Measurements from ENCODE around the gene NAV2. TPM values are rescaled to one million over a fixed set of nuclear protein-coding genes. Genes with fewer than 3 reads are reported as not detected.

The NAV2 gene
- total and polyA plus RNA-seq, 2 experiments from 2014 or later, result 26.0 to 45.0 TPM

DNA sequence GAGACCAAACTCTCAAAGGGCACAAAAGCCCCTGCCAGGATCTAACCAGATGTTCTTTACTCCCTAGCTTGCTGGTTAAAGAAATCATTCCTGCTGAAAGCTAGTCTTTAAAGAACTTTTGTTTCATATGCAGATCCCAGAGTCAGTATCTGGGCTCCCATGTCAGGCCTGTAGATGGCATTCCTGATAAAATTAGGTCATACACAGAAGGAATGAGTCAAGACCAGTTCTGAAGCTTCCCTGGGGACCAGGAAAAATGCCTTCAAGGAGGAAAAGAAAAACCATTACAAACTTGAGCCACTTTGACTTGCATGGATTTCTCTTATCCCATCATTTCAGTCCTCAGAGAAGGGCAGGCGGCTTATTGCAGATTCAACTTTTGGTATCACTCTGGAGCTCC is 441.7 kb downstream of the NAV2 start:
- Mint-ChIP-seq H3K27me3 (ENCODE audit: insufficient read depth, low read depth, poor library complexity) (peaks cover 55% of the 10 kb centered on the region), H3K36me3 (ENCODE audit: low read depth) (no peaks in the 10 kb centered on the region; the same call in 2 of the 3 replicates), H3K4me3 (no peak overlapping the region), H3K27ac (no peak overlapping the region), H3K4me1 (peaks cover 33% of the 10 kb centered on the region), H3K9me3 (no peaks in the 10 kb centered on the region; the same call in 2 of the 3 replicates)
- Histone ChIP-seq H4K20me1 (replicated peaks; ENCODE audit: insufficient read depth) (peaks cover 2% of the 10 kb centered on the region), H3K4me2 (no peak overlapping the region), H3K4me3 (no peak overlapping the region), H3F3A (replicated peaks; ENCODE audit: low read depth) (peaks cover 23% of the 10 kb centered on the region), H3K4me1 (ENCODE audit: insufficient read depth) (peaks cover 40% of the 10 kb centered on the region), H3K27ac (ENCODE audit: low read depth) (no peak overlapping the region), H3K79me2 (replicated peaks; ENCODE audit: insufficient read depth) (no peaks in the 10 kb centered on the region), H3K27me3 (ENCODE audit: insufficient read depth) (peaks cover 64% of the 10 kb centered on the region), H3K36me3 (ENCODE audit: insufficient read depth) (no peaks in the 10 kb centered on the region; the same call in 1 of the 2 replicates), H3K9me2 (ENCODE audit: insufficient read depth) (no peaks in the 10 kb centered on the region), H2AFZ (no peak overlapping the region)
- no peak for TF ChIP-seq EZH2phosphoT487 (IDR thresholded peaks at IDR 0.05; ENCODE audit: unreplicated experiment)
- TF ChIP-seq ZNF114 (CRISPR knock-in tag; IDR thresholded peaks at IDR 0.05), result 0 out of 2 replicates have a peak, but pooled peaks have one; percentile 17
- TF ChIP-seq, protein P1, sequence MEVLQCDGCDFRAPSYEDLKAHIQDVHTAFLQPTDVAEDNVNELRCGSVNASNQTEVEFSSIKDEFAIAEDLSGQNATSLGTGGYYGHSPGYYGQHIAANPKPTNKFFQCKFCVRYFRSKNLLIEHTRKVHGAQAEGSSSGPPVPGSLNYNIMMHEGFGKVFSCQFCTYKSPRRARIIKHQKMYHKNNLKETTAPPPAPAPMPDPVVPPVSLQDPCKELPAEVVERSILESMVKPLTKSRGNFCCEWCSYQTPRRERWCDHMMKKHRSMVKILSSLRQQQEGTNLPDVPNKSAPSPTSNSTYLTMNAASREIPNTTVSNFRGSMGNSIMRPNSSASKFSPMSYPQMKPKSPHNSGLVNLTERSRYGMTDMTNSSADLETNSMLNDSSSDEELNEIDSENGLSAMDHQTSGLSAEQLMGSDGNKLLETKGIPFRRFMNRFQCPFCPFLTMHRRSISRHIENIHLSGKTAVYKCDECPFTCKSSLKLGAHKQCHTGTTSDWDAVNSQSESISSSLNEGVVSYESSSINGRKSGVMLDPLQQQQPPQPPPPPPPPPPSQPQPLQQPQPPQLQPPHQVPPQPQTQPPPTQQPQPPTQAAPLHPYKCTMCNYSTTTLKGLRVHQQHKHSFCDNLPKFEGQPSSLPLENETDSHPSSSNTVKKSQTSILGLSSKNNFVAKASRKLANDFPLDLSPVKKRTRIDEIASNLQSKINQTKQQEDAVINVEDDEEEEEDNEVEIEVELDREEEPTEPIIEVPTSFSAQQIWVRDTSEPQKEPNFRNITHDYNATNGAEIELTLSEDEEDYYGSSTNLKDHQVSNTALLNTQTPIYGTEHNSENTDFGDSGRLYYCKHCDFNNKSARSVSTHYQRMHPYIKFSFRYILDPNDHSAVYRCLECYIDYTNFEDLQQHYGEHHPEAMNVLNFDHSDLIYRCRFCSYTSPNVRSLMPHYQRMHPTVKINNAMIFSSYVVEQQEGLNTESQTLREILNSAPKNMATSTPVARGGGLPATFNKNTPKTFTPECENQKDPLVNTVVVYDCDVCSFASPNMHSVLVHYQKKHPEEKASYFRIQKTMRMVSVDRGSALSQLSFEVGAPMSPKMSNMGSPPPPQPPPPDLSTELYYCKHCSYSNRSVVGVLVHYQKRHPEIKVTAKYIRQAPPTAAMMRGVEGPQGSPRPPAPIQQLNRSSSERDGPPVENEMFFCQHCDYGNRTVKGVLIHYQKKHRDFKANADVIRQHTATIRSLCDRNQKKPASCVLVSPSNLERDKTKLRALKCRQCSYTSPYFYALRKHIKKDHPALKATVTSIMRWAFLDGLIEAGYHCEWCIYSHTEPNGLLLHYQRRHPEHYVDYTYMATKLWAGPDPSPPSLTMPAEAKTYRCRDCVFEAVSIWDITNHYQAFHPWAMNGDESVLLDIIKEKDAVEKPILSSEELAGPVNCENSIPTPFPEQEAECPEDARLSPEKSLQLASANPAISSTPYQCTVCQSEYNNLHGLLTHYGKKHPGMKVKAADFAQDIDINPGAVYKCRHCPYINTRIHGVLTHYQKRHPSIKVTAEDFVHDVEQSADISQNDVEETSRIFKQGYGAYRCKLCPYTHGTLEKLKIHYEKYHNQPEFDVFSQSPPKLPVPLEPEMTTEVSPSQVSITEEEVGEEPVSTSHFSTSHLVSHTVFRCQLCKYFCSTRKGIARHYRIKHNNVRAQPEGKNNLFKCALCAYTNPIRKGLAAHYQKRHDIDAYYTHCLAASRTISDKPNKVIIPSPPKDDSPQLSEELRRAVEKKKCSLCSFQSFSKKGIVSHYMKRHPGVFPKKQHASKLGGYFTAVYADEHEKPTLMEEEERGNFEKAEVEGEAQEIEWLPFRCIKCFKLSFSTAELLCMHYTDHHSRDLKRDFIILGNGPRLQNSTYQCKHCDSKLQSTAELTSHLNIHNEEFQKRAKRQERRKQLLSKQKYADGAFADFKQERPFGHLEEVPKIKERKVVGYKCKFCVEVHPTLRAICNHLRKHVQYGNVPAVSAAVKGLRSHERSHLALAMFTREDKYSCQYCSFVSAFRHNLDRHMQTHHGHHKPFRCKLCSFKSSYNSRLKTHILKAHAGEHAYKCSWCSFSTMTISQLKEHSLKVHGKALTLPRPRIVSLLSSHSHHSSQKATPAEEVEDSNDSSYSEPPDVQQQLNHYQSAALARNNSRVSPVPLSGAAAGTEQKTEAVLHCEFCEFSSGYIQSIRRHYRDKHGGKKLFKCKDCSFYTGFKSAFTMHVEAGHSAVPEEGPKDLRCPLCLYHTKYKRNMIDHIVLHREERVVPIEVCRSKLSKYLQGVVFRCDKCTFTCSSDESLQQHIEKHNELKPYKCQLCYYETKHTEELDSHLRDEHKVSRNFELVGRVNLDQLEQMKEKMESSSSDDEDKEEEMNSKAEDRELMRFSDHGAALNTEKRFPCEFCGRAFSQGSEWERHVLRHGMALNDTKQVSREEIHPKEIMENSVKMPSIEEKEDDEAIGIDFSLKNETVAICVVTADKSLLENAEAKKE (CRISPR knock-in tag; IDR thresholded peaks at IDR 0.05), result 0 out of 2 replicates have a peak, but pooled peaks have one; percentile 21
- DNase-seq (ENCODE audit: low spot score) (peak; percentile 72), ATAC-seq (no peak; the same call in 2 of the 3 replicates)

DNA sequence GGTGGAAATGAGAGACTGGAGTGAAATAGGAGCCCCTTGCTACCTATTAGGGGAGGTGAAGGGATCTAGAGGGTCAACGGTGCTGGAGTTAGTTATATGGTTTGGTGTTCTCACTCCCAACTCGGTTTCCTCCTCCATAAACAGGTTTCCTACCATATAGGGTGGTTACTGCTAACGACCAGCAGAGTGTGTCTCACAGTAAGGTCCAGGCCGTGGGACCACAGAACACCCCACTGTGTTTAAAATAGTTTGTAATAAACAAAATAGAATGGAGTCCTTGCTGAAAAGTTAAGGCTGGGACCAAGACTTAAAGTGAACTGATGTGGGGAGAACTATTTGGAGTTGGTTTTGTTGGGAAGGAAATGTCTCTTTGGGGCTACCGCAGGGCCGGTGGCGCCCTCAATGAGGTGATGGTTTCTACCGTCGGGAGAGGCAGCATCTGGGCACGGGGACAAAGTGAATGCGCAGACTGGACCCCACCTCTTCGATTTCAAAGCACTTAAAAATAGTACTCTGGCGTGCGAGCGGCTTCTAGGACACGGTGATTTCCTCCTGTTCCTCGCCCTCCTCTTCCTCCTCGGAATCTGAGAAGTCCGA is 443.1 kb downstream of the NAV2 start:
- Mint-ChIP-seq H3K36me3 (ENCODE audit: low read depth) (no peaks in the 10 kb centered on the region; the same call in 2 of the 3 replicates), H3K27me3 (ENCODE audit: insufficient read depth, low read depth, poor library complexity) (peaks cover 68% of the 10 kb centered on the region), H3K4me1 (peaks cover 43% of the 10 kb centered on the region), H3K9me3 (no peaks in the 10 kb centered on the region; the same call in 2 of the 3 replicates), H3K4me3 (peak overlapping the region; percentile 87), H3K27ac (no peak overlapping the region)
- peaks cover 78% of the 10 kb centered on the region for H3K27me3 ChIP-seq (ENCODE audit: insufficient read depth)
- H4K20me1 ChIP-seq (replicated peaks; ENCODE audit: insufficient read depth), result peaks cover 8% of the 10 kb centered on the region
- peak overlapping the region; percentile 81 for H3K4me3 ChIP-seq
- no peak overlapping the region for H3K27ac ChIP-seq (ENCODE audit: low read depth)
- TF ChIP-seq EZH2 (IDR thresholded peaks at IDR 0.05; ENCODE audit: low read depth, unreplicated experiment) (peak; percentile 65), ZNF114 (CRISPR knock-in tag; IDR thresholded peaks at IDR 0.05) (no peak), POLR2AphosphoS5 (IDR thresholded peaks at IDR 0.05; ENCODE audit: low read depth) (no peak)
- TF ChIP-seq, protein P2, sequence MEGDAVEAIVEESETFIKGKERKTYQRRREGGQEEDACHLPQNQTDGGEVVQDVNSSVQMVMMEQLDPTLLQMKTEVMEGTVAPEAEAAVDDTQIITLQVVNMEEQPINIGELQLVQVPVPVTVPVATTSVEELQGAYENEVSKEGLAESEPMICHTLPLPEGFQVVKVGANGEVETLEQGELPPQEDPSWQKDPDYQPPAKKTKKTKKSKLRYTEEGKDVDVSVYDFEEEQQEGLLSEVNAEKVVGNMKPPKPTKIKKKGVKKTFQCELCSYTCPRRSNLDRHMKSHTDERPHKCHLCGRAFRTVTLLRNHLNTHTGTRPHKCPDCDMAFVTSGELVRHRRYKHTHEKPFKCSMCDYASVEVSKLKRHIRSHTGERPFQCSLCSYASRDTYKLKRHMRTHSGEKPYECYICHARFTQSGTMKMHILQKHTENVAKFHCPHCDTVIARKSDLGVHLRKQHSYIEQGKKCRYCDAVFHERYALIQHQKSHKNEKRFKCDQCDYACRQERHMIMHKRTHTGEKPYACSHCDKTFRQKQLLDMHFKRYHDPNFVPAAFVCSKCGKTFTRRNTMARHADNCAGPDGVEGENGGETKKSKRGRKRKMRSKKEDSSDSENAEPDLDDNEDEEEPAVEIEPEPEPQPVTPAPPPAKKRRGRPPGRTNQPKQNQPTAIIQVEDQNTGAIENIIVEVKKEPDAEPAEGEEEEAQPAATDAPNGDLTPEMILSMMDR (conservative IDR thresholded peaks at IDR 0.05; ENCODE audit: low read depth in 2 of 2), result peak; percentile 11 to 27; a peak in 2 of 4 replicates
- no peaks in the 10 kb centered on the region for H3K79me2 ChIP-seq (replicated peaks; ENCODE audit: insufficient read depth)
- peaks cover 52% of the 10 kb centered on the region for H3K4me1 ChIP-seq (ENCODE audit: insufficient read depth)
- H3K36me3 ChIP-seq (ENCODE audit: insufficient read depth), result no peaks in the 10 kb centered on the region; the same call in 1 of the 2 replicates
- no peaks in the 10 kb centered on the region for H3K9me2 ChIP-seq (ENCODE audit: insufficient read depth)
- H3F3A ChIP-seq (replicated peaks; ENCODE audit: low read depth), result peaks cover 28% of the 10 kb centered on the region
- H3K4me2 ChIP-seq, result peak overlapping the region; percentile 79
- ATAC-seq (peak; percentile 6), DNase-seq (ENCODE audit: low spot score) (peak; percentile 57)
- peak overlapping the region; percentile 97 for H2AFZ ChIP-seq

All from GM23338 (cell line).